ENCODE measurements around the gene INSYN2B.

DNA sequence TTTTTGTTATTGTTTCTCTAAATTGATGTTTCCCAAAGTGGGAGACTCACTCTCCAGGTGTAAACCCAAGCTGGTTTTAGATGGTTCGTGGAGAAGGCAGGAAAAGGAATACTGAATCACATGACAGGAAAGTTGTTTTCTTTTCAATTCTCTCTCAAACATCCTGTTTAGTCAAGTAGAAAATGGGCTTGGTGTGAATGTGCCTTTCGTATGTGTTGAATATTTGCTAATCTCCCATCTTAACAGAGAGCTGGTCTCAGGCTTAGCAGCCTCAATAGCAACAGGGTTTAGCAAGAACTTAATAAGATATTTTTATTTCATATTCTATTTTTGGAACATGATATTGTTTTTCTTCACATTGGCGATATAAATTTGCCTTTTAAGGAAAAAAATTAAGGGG, 119.7 kb downstream of the INSYN2B start:
- TF ChIP-seq POLR2AphosphoS5 (IDR thresholded peaks at IDR 0.05) (no peak), POLR2A (IDR thresholded peaks at IDR 0.05) (no peak), EP300 (IDR thresholded peaks at IDR 0.05) (no peak)
- TF ChIP-seq, protein P1, sequence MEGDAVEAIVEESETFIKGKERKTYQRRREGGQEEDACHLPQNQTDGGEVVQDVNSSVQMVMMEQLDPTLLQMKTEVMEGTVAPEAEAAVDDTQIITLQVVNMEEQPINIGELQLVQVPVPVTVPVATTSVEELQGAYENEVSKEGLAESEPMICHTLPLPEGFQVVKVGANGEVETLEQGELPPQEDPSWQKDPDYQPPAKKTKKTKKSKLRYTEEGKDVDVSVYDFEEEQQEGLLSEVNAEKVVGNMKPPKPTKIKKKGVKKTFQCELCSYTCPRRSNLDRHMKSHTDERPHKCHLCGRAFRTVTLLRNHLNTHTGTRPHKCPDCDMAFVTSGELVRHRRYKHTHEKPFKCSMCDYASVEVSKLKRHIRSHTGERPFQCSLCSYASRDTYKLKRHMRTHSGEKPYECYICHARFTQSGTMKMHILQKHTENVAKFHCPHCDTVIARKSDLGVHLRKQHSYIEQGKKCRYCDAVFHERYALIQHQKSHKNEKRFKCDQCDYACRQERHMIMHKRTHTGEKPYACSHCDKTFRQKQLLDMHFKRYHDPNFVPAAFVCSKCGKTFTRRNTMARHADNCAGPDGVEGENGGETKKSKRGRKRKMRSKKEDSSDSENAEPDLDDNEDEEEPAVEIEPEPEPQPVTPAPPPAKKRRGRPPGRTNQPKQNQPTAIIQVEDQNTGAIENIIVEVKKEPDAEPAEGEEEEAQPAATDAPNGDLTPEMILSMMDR (IDR thresholded peaks at IDR 0.05) = no peak
